WTC11 (cell line): ENCODE data around the gene ISG15. TPM values are rescaled to one million over a fixed set of nuclear protein-coding genes. Genes with fewer than 3 reads are reported as not detected.
A peak's percentile ranks its signal among the peaks of the same experiment; 100 is the strongest.

Source experiments
- ARID4B ChIP-seq: sonication (generic); formaldehyde crosslinking; IDR thresholded peaks from 2 replicates; pipeline ENCODE4 v1.8.0; 2023; ENCODE audit warnings: missing genetic modification reagents, mild to moderate bottlenecking, borderline replicate concordance
- ATF3 ChIP-seq: sonication (generic); formaldehyde crosslinking; conservative IDR thresholded peaks from 2 replicates; pipeline ENCODE4 v1.8.1; 2022; ENCODE audit warnings: mild to moderate bottlenecking, missing genetic modification reagents
- ATF6 ChIP-seq: sonication (generic); formaldehyde crosslinking; IDR thresholded peaks from 2 replicates; pipeline ENCODE4 v1.8.1; 2023; ENCODE audit warnings: mild to moderate bottlenecking, missing genetic modification reagents
- ERG ChIP-seq: fragments of 250-450 bp; sonication (Bioruptor Pico); IDR thresholded peaks from 2 replicates; pipeline ENCODE4 v1.8.0; 2021; ENCODE audit warnings: mild to moderate bottlenecking
- ESRRA ChIP-seq: sonication (generic); formaldehyde crosslinking; IDR thresholded peaks from 2 replicates; pipeline ENCODE4 v1.8.1; 2022; ENCODE audit warnings: mild to moderate bottlenecking, missing genetic modification reagents, borderline replicate concordance
- FOXK1 ChIP-seq: sonication (generic); formaldehyde crosslinking; IDR thresholded peaks from 2 replicates; pipeline ENCODE4 v1.8.0; 2022; ENCODE audit warnings: mild to moderate bottlenecking, moderate library complexity, missing genetic modification reagents
- FOXP1 ChIP-seq: sonication (generic); formaldehyde crosslinking; IDR thresholded peaks from 2 replicates; pipeline ENCODE4 v1.8.0; 2022; ENCODE audit warnings: missing genetic modification reagents, mild to moderate bottlenecking, moderate library complexity, borderline replicate concordance
- GTF2I ChIP-seq: fragments of 250-450 bp; sonication (Bioruptor Pico); conservative IDR thresholded peaks from 2 replicates; pipeline ENCODE4 v1.4.0; 2021; ENCODE audit warnings: mild to moderate bottlenecking
- IRF1 ChIP-seq: sonication (generic); formaldehyde crosslinking; IDR thresholded peaks from 2 replicates; pipeline ENCODE4 v1.8.0; 2023; ENCODE audit warnings: missing genetic modification reagents
- JAZF1 ChIP-seq: fragments of 250-450 bp; sonication (Bioruptor Pico); IDR thresholded peaks from 2 replicates; pipeline ENCODE4 v1.9.0; 2021; ENCODE audit warnings: moderate library complexity, mild to moderate bottlenecking, inconsistent platforms
- JUN ChIP-seq: sonication (generic); formaldehyde crosslinking; IDR thresholded peaks from 2 replicates; pipeline ENCODE4 v1.8.0; 2023; ENCODE audit warnings: mild to moderate bottlenecking, missing genetic modification reagents
- KAT7 ChIP-seq: sonication (generic); formaldehyde crosslinking; IDR thresholded peaks from 2 replicates; pipeline ENCODE4 v1.8.1; 2023; ENCODE audit warnings: missing genetic modification reagents, mild to moderate bottlenecking, borderline replicate concordance
- NFYB ChIP-seq: sonication (generic); formaldehyde crosslinking; conservative IDR thresholded peaks from 2 replicates; pipeline ENCODE4 v1.8.0; 2022; ENCODE audit warnings: low read depth, missing genetic modification reagents
- NR1H2 ChIP-seq: sonication (generic); formaldehyde crosslinking; IDR thresholded peaks from 2 replicates; pipeline ENCODE4 v1.9.0; 2021; ENCODE audit warnings: mild to moderate bottlenecking, moderate library complexity, missing genetic modification reagents
- OVOL2 ChIP-seq: fragments of 250-450 bp; sonication (Bioruptor Pico); IDR thresholded peaks from 2 replicates; pipeline ENCODE4 v1.9.0; 2021; ENCODE audit warnings: mild to moderate bottlenecking, borderline replicate concordance
- PRDM15 ChIP-seq: sonication (generic); formaldehyde crosslinking; IDR thresholded peaks from 2 replicates; pipeline ENCODE4 v1.8.0; 2022; ENCODE audit warnings: missing genetic modification reagents
- TEAD4 ChIP-seq: sonication (generic); formaldehyde crosslinking; IDR thresholded peaks from 2 replicates; pipeline ENCODE4 v1.8.0; 2022; ENCODE audit warnings: mild to moderate bottlenecking, missing genetic modification reagents
- ZNF121 ChIP-seq: sonication (generic); formaldehyde crosslinking; IDR thresholded peaks from 2 replicates; pipeline ENCODE4 v1.8.0; 2023; ENCODE audit warnings: missing genetic modification reagents
- ZNF232 ChIP-seq: sonication (generic); formaldehyde crosslinking; IDR thresholded peaks from 2 replicates; pipeline ENCODE4 v1.8.0; 2022; ENCODE audit warnings: mild to moderate bottlenecking, missing genetic modification reagents
- ZNF396 ChIP-seq: fragments of 250-450 bp; sonication (Bioruptor Pico); IDR thresholded peaks from 2 replicates; pipeline ENCODE4 v1.8.0; 2021; ENCODE audit warnings: mild to moderate bottlenecking, moderate library complexity, borderline replicate concordance
- ZNF423 ChIP-seq: fragments of 250-450 bp; sonication (Bioruptor Pico); IDR thresholded peaks from 2 replicates; pipeline ENCODE4 v2.1.2; 2022; ENCODE audit warnings: mild to moderate bottlenecking, moderate library complexity
- ZNF425 ChIP-seq: fragments of 250-450 bp; sonication (Bioruptor Pico); conservative IDR thresholded peaks from 2 replicates; pipeline ENCODE4 v1.9.0; 2021; ENCODE audit warnings: mild to moderate bottlenecking
- ZSCAN18 ChIP-seq: fragments of 250-450 bp; sonication (Bioruptor Pico); IDR thresholded peaks from 2 replicates; pipeline ENCODE4 v2.1.2; 2022; ENCODE audit warnings: mild to moderate bottlenecking, moderate library complexity
- total RNA-seq: library from RNA; stranded (reverse); gene quantifications from 3 replicates; pipeline ENCODE4 v1.2.3, GENCODE V29; 2021

ISG15 gene
- total RNA-seq, 1 experiment from 2014 or later, result 29.5 TPM

GRCh38 chr1:1013105-1013921, at the start of gene ISG15 (continued):
- TF ChIP-seq NFYB (no peak), ZNF232 (CRISPR knock-in tag) (no peak), FOXP1 (CRISPR knock-in tag) (no peak), IRF1 (CRISPR knock-in tag) (peak; percentile 96), PRDM15 (CRISPR knock-in tag) (no peak), ZSCAN18 (CRISPR knock-in tag) (no peak), ZNF423 (CRISPR knock-in tag) (no peak), FOXK1 (CRISPR knock-in tag) (peak; percentile 17; the same call in 1 of the 2 replicates), ATF3 (CRISPR knock-in tag) (no peak), ERG (CRISPR knock-in tag) (no peak), KAT7 (no peak), ZNF425 (CRISPR knock-in tag) (no peak), OVOL2 (CRISPR knock-in tag) (no peak), TEAD4 (no peak), JUN (no peak), ATF6 (CRISPR knock-in tag) (no peak), ZNF121 (CRISPR knock-in tag) (no peak), ESRRA (CRISPR knock-in tag) (no peak), JAZF1 (no peak), GTF2I (CRISPR knock-in tag) (no peak), ZNF396 (CRISPR knock-in tag) (no peak), ARID4B (CRISPR knock-in tag) (no peak; the same call in 1 of the 2 replicates), NR1H2 (CRISPR knock-in tag) (no peak)
